IMR-90 (cell line): Measurements from ENCODE around the gene TBXAS1. TPM values are rescaled to one million over a fixed set of nuclear protein-coding genes. Genes with fewer than 3 reads are reported as not detected.

Experiments
- ATAC-seq: fragments of 200-7000 bp; cut with Tn5 transposase; 2 replicates; pipeline ENCODE4 v1.9.1; 2020; ENCODE audit warnings: low read depth, mild to moderate bottlenecking, moderate library complexity
- BruUV-seq: library from RNA; stranded (reverse); fragments of 400-500 nt; replicated peaks from 2 replicates; lab custom pipeline; 2021; lab: Mats Ljungman, UMichigan
- CTCF ChIA-PET: fragments of 300-600 bp; formaldehyde crosslinking; extraction: SDS; loops from one replicate; lab custom pipeline; 2021; ENCODE audit warnings: antibody characterized with exemption; lab: Yijun Ruan, JAX
- POLR2A ChIA-PET: fragments of 300-600 bp; sonication (Branson Sonifier 250); formaldehyde crosslinking; loops from one replicate; lab custom pipeline; 2022; ENCODE audit warnings: antibody characterized with exemption; ENCODE audit not compliant: unreplicated experiment; lab: Charles Lee
- DNase-seq: peaks from one replicate; pipeline ENCODE4 v3.0.0; 2013
- H2AFZ ChIP-seq: replicated peaks from 2 replicates; pipeline ENCODE3; 2013; ENCODE audit warnings: low read length, mild to moderate bottlenecking; ENCODE audit not compliant: poor library complexity
- H2AK5ac ChIP-seq: 2 replicates; pipeline ENCODE4 v1.6.1; 2013; ENCODE audit warnings: low read depth, low read length, inconsistent platforms
- H2AK9ac ChIP-seq: replicated peaks from 2 replicates; pipeline ENCODE3; 2013; ENCODE audit warnings: mild to moderate bottlenecking, low read depth, low read length, moderate library complexity; ENCODE audit not compliant: poor library complexity
- H2BK120ac ChIP-seq: 2 replicates; pipeline ENCODE4 v1.6.1; 2013; ENCODE audit warnings: low read depth, low read length, inconsistent platforms
- H2BK15ac ChIP-seq: 3 replicates; pipeline ENCODE4 v1.6.1; 2013; ENCODE audit warnings: low read depth, low read length, inconsistent platforms
- H2BK20ac ChIP-seq: 2 replicates; pipeline ENCODE4 v1.6.1; 2013; ENCODE audit warnings: low read depth, mild to moderate bottlenecking, inconsistent platforms, low read length, moderate library complexity
- H2BK5ac ChIP-seq: 2 replicates; pipeline ENCODE4 v1.6.1; 2013; ENCODE audit warnings: mild to moderate bottlenecking, low read depth, low read length, inconsistent platforms; ENCODE audit not compliant: poor library complexity, severe bottlenecking
- H3K14ac ChIP-seq: replicated peaks from 2 replicates; pipeline ENCODE4 v1.6.1; 2013; ENCODE audit warnings: low read depth, low read length, inconsistent platforms
- H3K18ac ChIP-seq: 2 replicates; pipeline ENCODE4 v1.6.1; 2013; ENCODE audit warnings: low read depth, low read length, control low read depth
- H3K23ac ChIP-seq: 2 replicates; pipeline ENCODE4 v1.6.1; 2013; ENCODE audit warnings: low read depth, low read length, inconsistent platforms
- H3K27ac ChIP-seq: 2 replicates; pipeline ENCODE4 v1.5.1; 2013; ENCODE audit warnings: mild to moderate bottlenecking, control low read depth, low read length; ENCODE audit not compliant: insufficient read depth
- H3K27me3 ChIP-seq: 2 replicates; pipeline ENCODE4 v1.6.1; 2013; ENCODE audit warnings: low read length; ENCODE audit not compliant: control insufficient read depth, insufficient read depth
- H3K36me3 ChIP-seq: 2 replicates; pipeline ENCODE4 v1.6.1; 2013; ENCODE audit warnings: low read length, mixed read lengths; ENCODE audit not compliant: control insufficient read depth, insufficient read depth
- H3K4ac ChIP-seq: 2 replicates; pipeline ENCODE4 v1.6.1; 2013; ENCODE audit warnings: low read depth, low read length, inconsistent platforms
- H3K4me1 ChIP-seq: 2 replicates; pipeline ENCODE4 v1.6.1; 2013; ENCODE audit warnings: low read length, mixed read lengths; ENCODE audit not compliant: control insufficient read depth, insufficient read depth
- H3K4me2 ChIP-seq: 2 replicates; pipeline ENCODE4 v1.6.1; 2013; ENCODE audit warnings: low read depth, mild to moderate bottlenecking, control low read depth, low read length, moderate library complexity
- H3K4me3 ChIP-seq: 2 replicates; pipeline ENCODE4 v1.5.1; 2013; ENCODE audit warnings: low read depth, mild to moderate bottlenecking, control low read depth, low read length, moderate library complexity; ENCODE audit not compliant: insufficient read depth
- H3K56ac ChIP-seq: 2 replicates; pipeline ENCODE4 v1.6.1; 2013; ENCODE audit warnings: low read length, inconsistent platforms; ENCODE audit not compliant: insufficient read depth; ENCODE audit errors: extremely low read depth
- H3K79me1 ChIP-seq, 2 experiments: 2 replicates each; pipeline ENCODE4 v1.6.1; 2013; ENCODE audit warnings: low read length in 2 of 2, inconsistent platforms in 1 of 2, low read depth in 1 of 2
- H3K9ac ChIP-seq: 2 replicates; pipeline ENCODE4 v1.6.1; 2013; ENCODE audit warnings: low read depth, low read length, control low read depth
- H3K9me1 ChIP-seq: 2 replicates; pipeline ENCODE4 v1.6.1; 2013; ENCODE audit warnings: low read length, inconsistent platforms; ENCODE audit not compliant: insufficient read depth
- H3K9me3 ChIP-seq: 2 replicates; pipeline ENCODE4 v1.6.1; 2013; ENCODE audit warnings: low read length; ENCODE audit not compliant: control insufficient read depth, insufficient read depth
- H4K20me1 ChIP-seq: 2 replicates; pipeline ENCODE4 v1.6.1; 2013; ENCODE audit warnings: low read length, inconsistent platforms; ENCODE audit not compliant: insufficient read depth
- H4K5ac ChIP-seq: 2 replicates; pipeline ENCODE4 v1.6.1; 2013; ENCODE audit warnings: mild to moderate bottlenecking, low read depth, low read length, control low read depth
- H4K8ac ChIP-seq, 2 experiments: 2 replicates each; pipeline ENCODE4 v1.6.1; 2013; ENCODE audit warnings: low read depth in 2 of 2, low read length in 2 of 2, control low read depth in 1 of 2, inconsistent platforms in 1 of 2
- H4K91ac ChIP-seq: 2 replicates; pipeline ENCODE4 v1.6.1; 2013; ENCODE audit warnings: low read depth, low read length, inconsistent platforms; ENCODE audit not compliant: insufficient read depth
- BHLHE40 ChIP-seq: fragments of 150-350 bp; IDR thresholded peaks from 2 replicates; pipeline ENCODE4 v1.6.1; 2016; ENCODE audit warnings: mild to moderate bottlenecking, low read depth, low read length
- CEBPB ChIP-seq: IDR thresholded peaks from 2 replicates; pipeline ENCODE4 v1.6.1; 2012; ENCODE audit warnings: low read depth, low read length, improper control_type of control experiment
- CHD1 ChIP-seq: IDR thresholded peaks from 2 replicates; pipeline ENCODE4 v1.6.1; 2012; ENCODE audit warnings: low read depth, low read length, improper control_type of control experiment
- CTCF ChIP-seq: conservative IDR thresholded peaks from 2 replicates; pipeline ENCODE4 v1.5.1; 2012; ENCODE audit warnings: mild to moderate bottlenecking, low read depth, low read length, improper control_type of control experiment
- ELK1 ChIP-seq: fragments of 150-350 bp; IDR thresholded peaks from 2 replicates; pipeline ENCODE4 v1.6.1; 2016; ENCODE audit warnings: low read depth, mild to moderate bottlenecking, low read length, moderate library complexity, borderline replicate concordance
- FOS ChIP-seq: fragments of 150-350 bp; IDR thresholded peaks from 2 replicates; pipeline ENCODE4 v1.6.1; 2016; ENCODE audit warnings: low read depth, low read length
- MAFK ChIP-seq: IDR thresholded peaks from 2 replicates; pipeline ENCODE4 v1.6.1; 2012; ENCODE audit warnings: low read depth, low read length, improper control_type of control experiment
- MAZ ChIP-seq: IDR thresholded peaks from 2 replicates; pipeline ENCODE4 v1.6.1; 2012; ENCODE audit warnings: low read depth, mild to moderate bottlenecking, low read length, improper control_type of control experiment, moderate library complexity, borderline replicate concordance
- MXI1 ChIP-seq: IDR thresholded peaks from 2 replicates; pipeline ENCODE4 v1.6.1; 2012; ENCODE audit warnings: low read depth, mild to moderate bottlenecking, low read length, moderate library complexity, borderline replicate concordance
- NFE2L2 ChIP-seq: fragments of 150-350 bp; IDR thresholded peaks from 2 replicates; pipeline ENCODE4 v1.6.1; 2016; ENCODE audit warnings: low read depth, mild to moderate bottlenecking, low read length
- POLR2A ChIP-seq: IDR thresholded peaks from 2 replicates; pipeline ENCODE4 v1.6.1; 2012; ENCODE audit warnings: mild to moderate bottlenecking, low read depth, low read length
- RAD21 ChIP-seq: IDR thresholded peaks from 2 replicates; pipeline ENCODE4 v1.6.1; 2012; ENCODE audit warnings: low read length, improper control_type of control experiment
- RCOR1 ChIP-seq: IDR thresholded peaks from 2 replicates; pipeline ENCODE4 v1.6.1; 2012; ENCODE audit warnings: mild to moderate bottlenecking, low read length, improper control_type of control experiment; ENCODE audit not compliant: insufficient replicate concordance
- RFX5 ChIP-seq: IDR thresholded peaks from 2 replicates; pipeline ENCODE4 v1.8.0; 2012; ENCODE audit warnings: low read depth, mild to moderate bottlenecking, low read length, moderate library complexity
- SMC3 ChIP-seq: fragments of 150-350 bp; IDR thresholded peaks from 2 replicates; pipeline ENCODE4 v1.6.1; 2016; ENCODE audit warnings: low read depth, mild to moderate bottlenecking, antibody characterized with exemption, low read length, moderate library complexity
- USF2 ChIP-seq: fragments of 150-350 bp; IDR thresholded peaks from 2 replicates; pipeline ENCODE4 v1.6.1; 2017; ENCODE audit warnings: mild to moderate bottlenecking, antibody characterized with exemption, low read length, low read depth
- dilution Hi-C: fragments of 300-500 bp; cut with HindIII; formaldehyde crosslinking; loops from one replicate; pipeline ENCODE4 v1.14.3; 2018; ENCODE audit warnings: low sequenced_read_pairs; ENCODE audit not compliant: unreplicated experiment
- in situ Hi-C: fragments of 300-500 bp; cut with MboI; formaldehyde crosslinking; loops from 3 replicates; pipeline ENCODE4 v1.14.3; 2019; ENCODE audit warnings: low sequenced_read_pairs, inconsistent platforms, mixed read lengths
- intact Hi-C: fragments of 100-400 bp; cut with micrococcal nuclease; formaldehyde crosslinking; loops from 2 replicates; pipeline ENCODE4 v1.10.0; 2022
- polyA plus RNA-seq, 3 experiments: library from polyadenylated mRNA; depleted of rRNA; stranded (reverse); fragments of >200 nt; gene quantifications; 2 replicates each; pipeline ENCODE4 v1.2.3, GENCODE V29; 2012; ENCODE audit warnings: low replicate concordance in 1 of 3
- total RNA-seq: library from RNA; depleted of rRNA; stranded (reverse); fragments of >200 nt; gene quantifications from 2 replicates; pipeline ENCODE4 v1.2.3, GENCODE V29; 2012

Gene TBXAS1
- total and polyA plus RNA-seq, 2 of the 4 experiments (the other 2 are of a cell fraction) = 5.9 to 10.8 TPM

DNA sequence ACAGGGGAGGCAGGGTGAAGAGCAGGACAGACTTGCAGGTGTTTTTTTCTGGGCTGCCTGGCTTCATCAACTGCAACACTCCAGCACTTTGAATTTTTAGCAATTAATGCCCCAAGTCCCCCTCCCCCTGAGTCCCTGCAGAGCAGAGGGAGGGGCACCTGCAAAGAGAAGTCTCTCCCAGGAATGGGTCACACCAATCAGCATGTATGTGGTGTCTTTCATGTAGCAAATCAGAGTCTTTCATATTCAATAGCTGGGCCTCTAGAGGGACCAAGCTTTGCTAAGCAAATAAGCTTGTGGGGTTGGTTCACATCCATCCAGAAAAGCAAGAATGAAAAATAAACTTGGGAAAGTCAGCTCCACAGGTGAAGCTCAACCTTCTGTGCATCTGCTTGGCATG lies 143.0 kb downstream of the TBXAS1 start:
- no peak overlapping the region for H2AK9ac ChIP-seq
- no peak for DNase-seq
- in situ Hi-C loops (no loop called here), dilution Hi-C loops (no loop called here), intact Hi-C loops (no loop called here)
- BruUV-seq = no TSS peak
- no peak overlapping the region for H3K4me3 ChIP-seq
- H4K8ac ChIP-seq = no peak overlapping the region
- no peaks in the 10 kb centered on the region for H4K20me1 ChIP-seq
- H2BK20ac ChIP-seq = no peak overlapping the region
- no peak overlapping the region for H3K9ac ChIP-seq
- H3K9me3 ChIP-seq = no peaks in the 10 kb centered on the region
- H3K4me1 ChIP-seq = peaks cover 9% of the 10 kb centered on the region; the same call in 1 of the 2 replicates
- no peak overlapping the region for H3K14ac ChIP-seq
- ChIA-PET POLR2A (no interaction called here), CTCF (no interaction called here)
- TF ChIP-seq RAD21 = no peak
- no peak for TF ChIP-seq CTCF
- TF ChIP-seq ELK1 = no peak
- no peak for TF ChIP-seq RFX5
- TF ChIP-seq CHD1 = no peak
- TF ChIP-seq NFE2L2 = no peak
- TF ChIP-seq CEBPB = no peak
- no peak for TF ChIP-seq FOS
- no peak for TF ChIP-seq SMC3
- no peak for TF ChIP-seq USF2
- TF ChIP-seq BHLHE40 = no peak
- TF ChIP-seq RCOR1 = no peak
- no peak for TF ChIP-seq MXI1
- no peak for TF ChIP-seq POLR2A
- TF ChIP-seq MAFK = no peak
- no peak for TF ChIP-seq MAZ
- H3K4ac ChIP-seq = no peak overlapping the region
- no peaks in the 10 kb centered on the region for H3K79me1 ChIP-seq
- H2BK5ac ChIP-seq = no peak overlapping the region
- H3K23ac ChIP-seq = no peak overlapping the region
- no peak overlapping the region for H2AK5ac ChIP-seq
- H3K27ac ChIP-seq = no peak overlapping the region
- H2AFZ ChIP-seq = no peak overlapping the region
- no peaks in the 10 kb centered on the region; the same call in 1 of the 2 replicates for H3K36me3 ChIP-seq
- H2BK120ac ChIP-seq = no peak overlapping the region
- peaks cover 12% of the 10 kb centered on the region for H3K27me3 ChIP-seq
- H4K91ac ChIP-seq = no peak overlapping the region
- no peak for ATAC-seq
- H3K56ac ChIP-seq = no peak overlapping the region
- no peak overlapping the region for H3K4me2 ChIP-seq
- no peaks in the 10 kb centered on the region for H3K9me1 ChIP-seq
- no peak overlapping the region for H3K18ac ChIP-seq
- no peak overlapping the region for H2BK15ac ChIP-seq
- no peak overlapping the region for H4K5ac ChIP-seq
